ENCODE results near the gene ARSG.

DNA sequence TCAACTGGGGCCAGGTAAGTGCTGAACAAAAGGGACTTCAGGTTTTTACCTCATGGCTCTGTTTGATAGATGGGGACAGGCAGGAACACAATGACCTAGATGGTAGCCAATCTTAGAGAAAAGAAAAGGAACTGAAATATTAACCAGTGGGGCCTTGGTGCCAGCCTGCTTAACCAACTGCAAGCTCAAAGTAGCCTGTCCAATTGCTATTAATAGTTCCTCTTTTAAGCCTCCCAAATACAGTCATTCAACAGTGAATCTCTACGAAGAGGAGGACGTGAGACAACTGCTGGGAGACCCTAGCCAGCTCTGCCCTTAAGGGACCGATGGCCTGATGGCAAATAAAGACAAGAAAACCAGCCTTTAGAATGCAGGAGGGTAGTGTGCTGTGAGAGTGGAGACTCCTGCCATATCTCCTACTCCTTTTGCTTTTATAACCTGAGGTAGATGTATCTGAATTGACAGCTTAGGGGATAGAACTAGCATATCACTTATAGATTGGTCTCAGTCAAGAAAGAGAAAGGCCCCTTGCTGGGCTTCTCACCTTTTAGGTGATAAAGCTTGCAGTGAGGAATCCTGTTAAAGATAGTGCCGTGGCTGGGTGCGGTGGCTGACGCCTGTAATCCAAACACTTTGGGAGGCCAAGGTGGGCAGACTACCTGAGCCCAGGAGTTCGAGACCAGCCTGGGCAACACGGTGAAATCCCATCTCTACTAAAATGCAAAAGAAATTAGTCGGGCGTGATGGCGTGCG lies 28.3 kb downstream of the ARSG start:
- no peak for TF ChIP-seq POLR2A (IDR thresholded peaks at IDR 0.05; ENCODE audit: low read depth, low read length)
- TF ChIP-seq POLR2AphosphoS5 (IDR thresholded peaks at IDR 0.05; ENCODE audit: low read depth, low read length), result no peak
